Stimulated activated CD8-positive, alpha-beta memory T cell treated with anti-CD3 and anti-CD28 coated beads, Interleukin-2, amount 100 ng/mL, for 48 hours (primary cell): ENCODE data around the gene DENND6B.
A peak's percentile ranks its signal among the peaks of the same experiment; 100 is the strongest.

Experiments
- DNase-seq, 2 donors: peaks; one replicate each; pipeline ENCODE4 v3.0.0-alpha.2; 2020; ENCODE audit warnings: low read depth in 2 of 2

The DENND6B gene

DNA sequence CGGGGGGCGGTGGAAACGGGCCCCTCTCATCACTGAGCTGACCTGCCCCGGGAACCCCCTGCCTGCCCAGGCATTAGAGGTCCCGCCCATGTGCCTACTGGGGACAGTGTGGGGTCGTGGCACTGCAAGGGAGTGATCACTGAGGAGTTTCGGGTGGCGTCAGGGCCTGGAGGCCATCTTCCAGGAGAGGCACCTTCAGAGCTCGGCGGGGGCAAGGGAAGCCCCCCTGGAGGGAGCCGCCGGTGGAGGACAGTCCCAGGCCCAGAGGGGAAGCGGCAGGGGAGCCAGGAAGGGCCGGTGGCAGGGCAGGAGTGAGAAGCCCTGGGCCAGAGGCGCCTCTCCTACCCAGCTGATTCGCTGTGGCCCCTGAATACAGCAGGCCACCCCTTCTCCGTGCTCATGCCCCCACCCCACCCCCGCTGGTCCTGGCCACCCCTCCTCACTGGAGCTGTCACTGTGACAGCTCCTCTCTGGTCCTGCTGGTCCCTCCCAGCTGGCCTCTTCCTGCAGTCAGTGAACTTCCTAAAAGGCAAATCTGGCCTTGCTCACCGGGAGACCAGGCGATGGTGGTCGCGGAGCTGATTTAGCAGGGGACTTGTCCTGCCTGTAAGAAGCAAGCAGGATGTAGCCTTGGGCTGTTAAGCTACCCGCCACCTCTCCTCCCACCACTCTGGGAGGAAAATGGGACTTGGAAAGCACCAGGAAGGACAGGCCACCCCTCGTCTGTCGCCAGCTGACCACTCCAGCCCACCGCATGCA lies 54.6 kb downstream of the DENND6B start:
- DNase-seq = no peak

DNA sequence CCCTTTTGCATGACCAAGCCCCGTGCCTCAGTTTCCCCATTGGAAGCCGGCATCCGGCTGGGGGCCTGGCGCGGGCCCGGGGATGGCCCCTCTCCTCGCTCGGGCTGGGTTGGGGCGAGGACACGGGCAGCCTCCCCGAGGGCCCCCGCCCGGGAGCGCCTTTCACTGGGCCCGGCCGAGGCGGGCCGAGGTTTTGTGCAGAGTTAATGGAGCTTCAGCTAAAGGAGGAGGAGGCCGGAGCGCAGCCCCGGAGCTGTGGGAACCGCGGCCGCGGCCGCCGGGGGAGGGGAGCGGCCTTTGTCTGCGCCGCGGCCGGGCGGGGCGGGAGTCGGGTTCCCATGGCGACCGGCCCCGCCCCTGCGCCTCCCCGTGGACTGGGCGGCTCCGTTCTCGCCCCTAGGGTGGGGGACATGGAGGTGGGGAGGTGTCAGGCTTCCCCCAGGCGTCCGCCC lies 55.3 kb downstream of the DENND6B start:
- peak; percentile 51 for DNase-seq

DNA sequence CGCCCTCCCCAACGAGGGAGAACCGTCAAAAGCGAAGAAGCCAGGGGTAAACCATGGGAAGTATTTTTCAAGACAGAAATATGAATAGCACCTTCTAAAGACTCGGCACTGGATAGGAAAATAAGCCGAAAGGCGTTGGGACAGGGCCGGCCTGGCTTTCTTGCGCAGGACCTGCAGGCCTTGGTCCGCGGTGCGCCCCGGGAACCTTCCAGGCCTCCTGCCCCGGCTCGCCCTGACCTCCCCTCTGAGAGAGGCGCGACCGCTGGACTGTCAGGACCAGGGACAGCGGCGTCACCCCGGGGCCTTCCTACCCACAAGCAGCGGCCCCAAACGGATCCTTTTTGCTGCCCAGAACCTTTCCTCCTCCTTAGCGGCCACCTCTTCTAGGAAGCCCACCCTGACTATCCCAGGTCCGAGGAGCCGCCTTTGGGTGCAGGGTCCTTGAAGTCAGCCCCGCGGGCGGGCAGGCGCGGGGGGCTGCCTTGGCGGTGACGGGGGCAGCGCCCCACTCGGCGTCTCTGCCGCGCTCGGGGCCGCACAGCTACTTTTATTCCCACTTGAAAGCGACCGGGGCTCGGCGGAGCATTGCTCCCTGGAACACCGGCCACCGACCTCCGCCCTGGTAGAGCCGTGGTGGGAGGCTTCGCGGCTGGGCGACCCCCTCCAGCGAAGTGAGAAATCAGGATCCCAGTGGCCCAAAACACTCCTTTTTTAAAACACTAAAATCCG lies 56.0 kb downstream of the DENND6B start:
- DNase-seq = peak; percentile 43 to 61

DNA sequence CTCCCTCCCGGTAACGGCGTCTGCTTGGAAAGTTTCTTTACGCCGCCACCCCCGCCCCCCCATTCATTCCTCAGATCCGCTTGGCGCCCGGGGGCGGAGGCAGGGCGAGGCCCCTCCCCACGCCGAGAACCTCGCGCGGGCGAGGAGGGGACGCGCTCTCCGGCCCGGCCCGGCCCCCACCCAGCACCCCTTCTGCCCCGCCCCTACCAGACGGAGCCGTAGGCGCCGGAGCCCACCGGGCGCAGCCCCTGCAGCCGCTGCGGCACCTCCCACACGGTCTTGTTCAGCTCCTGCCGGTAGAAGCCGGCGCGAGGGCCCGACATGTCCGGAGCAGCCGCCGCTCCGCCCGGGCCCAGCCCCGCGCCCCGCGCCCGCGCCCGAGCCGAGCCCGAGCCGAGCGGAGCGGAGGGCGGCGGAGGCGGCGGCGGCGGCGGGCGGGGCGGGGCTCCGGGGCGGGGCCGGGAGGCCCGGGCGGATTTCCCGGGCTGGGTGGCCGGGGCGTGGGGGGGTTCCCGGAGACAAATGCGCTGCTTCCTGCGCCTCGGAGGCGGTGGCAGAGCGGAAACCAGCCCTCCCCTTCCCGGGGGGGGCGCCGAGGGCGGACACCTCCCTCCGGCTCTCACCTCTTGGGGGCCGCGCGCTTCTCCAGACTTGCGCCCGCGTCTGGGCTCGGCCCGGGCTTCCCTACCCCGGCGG lies 56.7 kb downstream of the DENND6B start, which contains the start of gene MAPK11:
Gene MAPK11 (minus strand): TSS at position 411 of the 696 bp plus-strand sequence. CDS start 88 bp downstream, at position 323.
- DNase-seq = peak; percentile 52 to 55

DNA sequence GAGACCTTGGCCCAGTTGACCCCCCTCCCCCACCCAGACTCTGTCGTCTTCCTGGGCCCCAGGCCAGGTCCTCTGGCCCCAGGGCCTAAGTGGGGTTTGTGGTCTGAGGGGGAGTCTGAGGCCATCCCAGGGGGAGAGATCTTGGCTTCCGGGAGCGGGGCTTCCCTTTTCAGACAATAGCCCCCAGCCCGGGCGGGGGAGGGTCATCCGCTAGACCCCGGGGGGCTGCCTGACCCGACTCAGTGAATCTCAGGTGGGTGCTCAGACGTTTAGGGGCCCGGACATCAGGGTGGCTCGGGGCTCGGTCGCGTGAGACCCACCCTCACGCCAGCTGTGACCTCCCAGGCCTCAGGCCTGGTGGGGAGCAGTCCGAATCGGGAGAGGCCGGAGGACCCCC lies 57.2 kb downstream of the DENND6B start:
- no peak for DNase-seq

DNA sequence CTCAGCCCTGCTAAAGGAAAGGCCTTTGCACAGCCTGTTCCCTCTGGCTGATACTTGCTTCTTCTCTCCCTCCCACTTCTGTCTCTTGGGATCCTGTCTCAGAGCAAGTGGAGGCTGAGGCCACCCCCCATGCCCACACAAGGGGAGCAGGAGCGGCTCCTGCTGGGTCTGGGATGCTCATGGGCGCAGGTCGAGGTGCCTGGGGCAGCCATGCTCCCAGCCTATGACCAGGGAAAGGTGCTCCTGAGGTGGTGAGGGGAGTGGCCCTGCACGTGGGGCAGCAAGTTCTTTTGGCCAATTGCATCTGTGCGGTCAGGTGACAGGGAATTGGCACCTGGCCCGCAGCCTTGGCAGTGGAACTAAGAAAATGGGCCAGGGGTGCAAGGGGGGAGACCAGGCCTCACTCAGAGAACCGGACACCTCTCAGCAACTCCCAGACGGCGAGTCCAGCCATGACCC lies 58.1 kb downstream of the DENND6B start:
- DNase-seq = no peak

DNA sequence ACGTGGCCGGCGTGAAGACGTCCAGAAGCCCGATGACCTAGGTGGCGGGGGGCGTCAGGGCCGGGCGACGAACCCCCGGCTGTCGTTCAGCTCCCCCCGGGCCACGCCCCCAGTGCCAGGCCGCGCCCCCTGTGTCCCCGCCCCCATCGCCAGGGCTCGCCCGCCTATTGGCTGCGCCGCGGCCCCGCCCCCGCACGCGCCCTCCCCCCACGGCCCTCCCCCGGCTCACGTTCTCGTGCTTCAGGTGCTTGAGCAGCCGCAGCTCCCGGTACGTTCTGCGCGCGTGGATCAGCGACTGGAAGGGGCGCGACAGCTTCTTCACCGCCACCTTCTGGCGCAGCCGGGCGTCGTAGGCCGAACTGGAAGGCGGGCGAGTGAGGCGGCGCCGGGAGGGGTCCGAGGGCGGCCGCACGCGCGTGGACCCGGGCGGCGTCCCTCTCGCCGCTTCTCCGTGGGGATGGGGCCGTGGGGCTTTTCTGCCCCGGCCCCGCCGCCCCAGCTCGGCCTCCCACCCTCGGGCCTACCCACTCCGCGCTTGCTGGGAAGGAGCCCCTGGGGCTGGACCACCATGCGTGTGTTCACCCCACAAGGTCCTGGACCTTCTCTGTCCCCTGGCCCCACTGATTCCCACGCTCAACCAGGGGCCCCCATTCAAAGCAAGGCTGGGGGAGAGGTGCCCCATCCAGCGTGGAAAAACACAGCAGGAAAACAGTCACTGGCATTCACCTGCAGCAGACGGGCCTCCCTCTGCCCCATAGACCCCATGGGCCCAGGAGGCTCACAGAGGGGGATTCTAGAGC lies 59.0 kb downstream of the DENND6B start:
- peak; percentile 44 to 54 for DNase-seq

DNA sequence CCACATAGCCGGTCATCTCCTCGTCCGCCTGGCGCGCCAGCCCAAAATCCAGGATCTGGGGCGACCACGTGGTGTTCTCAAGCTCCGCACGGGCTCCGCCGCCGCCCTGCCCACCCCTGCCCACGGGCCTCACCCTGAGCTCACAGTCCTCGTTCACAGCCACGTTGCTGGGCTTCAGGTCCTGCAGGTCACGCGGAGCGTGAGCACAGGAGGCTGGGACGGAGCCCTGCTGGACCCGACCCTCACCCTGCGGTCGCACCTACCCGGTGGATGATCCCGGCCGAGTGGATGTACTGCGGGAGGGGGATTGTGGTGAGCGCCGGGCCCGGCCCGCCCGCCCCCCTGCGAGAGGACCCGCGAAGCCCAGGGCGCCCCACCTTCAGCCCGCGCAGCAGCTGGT lies 59.8 kb downstream of the DENND6B start:
- no peak for DNase-seq

DNA sequence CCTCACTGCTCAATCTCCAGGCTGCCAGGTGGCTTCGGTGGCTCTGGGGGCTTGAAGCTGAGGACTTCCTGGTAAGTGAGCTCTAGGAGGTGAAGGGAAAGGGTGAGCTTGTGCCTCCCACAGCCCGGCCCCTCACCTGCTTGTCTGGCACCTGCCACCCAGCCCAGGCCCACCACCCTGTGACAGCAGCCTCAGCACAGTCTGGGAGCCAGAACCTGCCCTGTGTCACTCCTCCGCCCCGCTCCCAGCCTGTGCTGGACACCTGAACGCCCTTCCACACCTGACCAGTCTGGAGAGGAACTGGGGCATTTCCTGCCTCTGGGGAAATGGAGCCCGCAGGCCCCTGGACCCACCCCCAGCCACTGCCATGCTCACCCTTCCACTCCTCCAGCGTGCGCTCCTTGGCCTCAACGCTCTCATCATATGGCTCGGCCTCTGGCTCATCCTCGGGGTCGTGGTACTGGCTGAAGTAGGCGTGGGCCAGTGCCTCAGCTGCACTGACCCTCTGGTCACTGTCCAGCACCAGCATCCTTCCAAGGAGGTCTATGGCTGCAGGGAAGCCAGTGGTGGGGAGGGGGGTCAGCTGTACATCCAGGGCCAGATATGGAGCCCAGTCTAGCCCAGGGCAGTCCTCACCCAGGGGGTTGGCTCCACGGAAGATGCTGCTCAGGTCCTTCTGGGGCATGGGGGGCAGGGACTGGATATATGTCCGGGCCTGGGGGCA lies 61.7 kb downstream of the DENND6B start:
- no peak for DNase-seq

DNA sequence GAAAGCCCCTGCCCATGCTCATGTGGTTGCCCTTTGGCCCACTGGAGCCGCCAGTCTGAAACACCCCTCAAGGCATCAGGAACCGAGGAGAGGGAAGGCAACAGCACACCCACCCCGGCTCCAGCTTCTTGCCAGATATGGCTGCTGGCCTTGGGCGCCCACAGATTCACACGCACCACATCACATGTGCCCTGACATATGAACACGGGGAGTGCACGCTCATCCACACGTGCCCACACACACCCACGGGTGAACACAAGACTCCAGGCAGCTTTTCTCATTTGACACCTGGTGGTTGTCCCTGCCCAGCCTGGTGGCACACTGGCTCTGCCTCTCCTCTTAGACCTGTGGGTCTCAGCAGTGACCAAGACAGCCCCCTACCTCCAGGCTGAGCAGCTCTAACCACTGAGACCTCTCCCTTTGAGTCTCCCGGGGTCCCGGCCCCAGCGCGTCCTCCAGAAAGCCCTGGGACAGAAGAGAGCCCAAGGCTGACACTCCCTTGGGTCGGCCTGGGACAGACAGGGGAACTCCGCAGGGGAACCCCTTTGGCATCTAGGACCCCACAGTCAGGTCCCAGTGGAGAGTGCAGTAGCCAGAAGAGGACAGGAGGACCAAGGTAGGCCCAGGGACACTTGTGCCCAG lies 62.6 kb downstream of the DENND6B start:
- no peak for DNase-seq

DNA sequence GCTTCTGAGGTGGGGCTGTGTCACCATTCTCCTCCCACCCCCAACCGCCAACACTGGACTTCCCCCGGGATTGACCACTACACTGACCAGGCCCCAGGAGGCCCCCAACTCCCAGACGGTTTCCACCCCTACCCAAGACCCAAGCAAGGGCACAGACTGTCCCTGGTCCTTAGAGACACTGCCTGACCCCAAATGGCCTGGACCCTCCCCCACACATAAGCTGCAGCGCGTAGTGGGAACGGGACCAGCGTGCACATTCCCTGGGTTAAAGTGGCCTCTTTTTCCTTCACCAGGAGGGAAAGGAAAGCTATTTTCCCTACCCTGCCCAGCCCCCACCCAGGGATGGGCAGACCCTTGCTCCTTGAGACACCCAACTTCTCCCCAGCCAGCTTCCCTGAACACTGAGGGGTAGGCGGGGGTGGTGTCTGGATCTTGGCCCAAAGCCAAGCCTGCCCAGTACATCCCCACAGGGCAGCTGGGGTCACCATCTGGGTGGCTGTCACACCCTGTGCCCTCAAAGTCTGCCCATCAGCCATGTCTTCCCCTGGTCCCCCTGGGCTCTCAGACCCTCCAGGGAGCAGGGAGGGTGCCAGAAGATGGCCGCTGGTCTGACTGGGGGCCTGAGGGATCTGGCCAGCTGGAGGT lies 63.7 kb downstream of the DENND6B start:
- no peak for DNase-seq

DNA sequence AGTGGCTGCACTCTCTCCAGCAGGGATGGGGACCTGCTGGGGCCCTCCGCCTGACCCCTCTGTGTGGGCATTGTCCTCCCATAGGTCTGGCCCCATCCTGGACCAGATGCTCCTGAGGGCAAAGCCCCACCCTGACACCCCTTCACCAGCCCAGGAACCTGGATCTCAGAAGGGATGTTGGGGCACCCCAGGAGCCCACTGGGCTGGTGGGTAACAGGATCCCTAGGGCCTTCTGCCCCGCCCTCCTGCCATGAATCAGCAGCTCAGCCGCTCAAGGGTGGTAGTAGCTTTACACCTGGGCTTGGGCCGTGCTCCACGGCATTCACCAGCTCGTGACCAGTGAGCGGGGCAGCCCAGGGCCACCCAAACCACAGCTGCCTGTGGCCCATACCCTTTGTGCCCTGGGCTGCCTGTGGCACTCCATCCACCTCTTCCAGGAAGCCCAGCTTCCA lies 64.3 kb downstream of the DENND6B start:
- no peak for DNase-seq

DNA sequence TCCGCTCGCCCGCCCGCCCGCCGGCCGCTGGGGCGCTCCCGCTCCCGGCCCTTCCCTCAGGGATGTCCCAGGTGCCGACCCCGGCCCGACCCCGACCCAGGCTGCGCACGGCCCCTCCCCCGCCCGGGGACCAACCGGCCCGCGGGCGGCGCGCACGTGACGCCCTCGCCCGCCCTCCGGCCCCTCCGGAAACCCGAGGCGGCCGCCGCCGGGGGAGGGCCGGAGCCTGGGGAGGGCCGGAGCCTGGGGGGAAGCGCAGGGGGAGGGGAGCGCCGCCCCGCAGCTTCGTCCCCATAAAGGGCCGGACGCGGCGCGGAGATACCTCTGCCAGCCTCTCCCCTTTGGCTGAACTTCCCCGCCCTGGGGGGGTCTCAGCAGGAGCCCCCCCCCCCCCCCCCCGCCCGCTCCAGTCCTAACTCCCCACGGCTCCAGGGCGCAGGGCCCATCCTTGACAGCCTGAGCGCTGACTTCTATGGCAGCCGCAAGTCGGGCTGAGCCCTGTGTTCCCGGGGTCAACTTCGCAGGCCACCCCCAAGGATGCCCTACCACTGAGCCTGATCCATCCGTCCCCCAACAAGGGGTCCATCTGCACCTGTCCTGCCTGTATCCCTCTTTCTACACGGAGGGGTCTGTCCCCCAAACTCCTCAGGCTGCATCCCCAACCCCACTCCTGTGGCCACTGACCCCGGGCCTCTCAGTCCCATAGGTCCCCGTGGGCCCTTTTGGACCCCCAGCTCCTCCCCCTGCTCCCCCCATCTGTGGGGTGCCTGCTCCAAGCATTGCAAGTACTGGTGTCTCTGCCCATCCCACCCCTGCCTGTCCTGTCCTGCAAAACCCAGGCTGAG lies 65.0 kb downstream of the DENND6B start, which contains the start of gene MAPK12:
Gene MAPK12 (minus strand): TSS at position 69 of the 845 bp plus-strand sequence. CDS start 174 bp downstream, outside the sequence.
- no peak for DNase-seq

DNA sequence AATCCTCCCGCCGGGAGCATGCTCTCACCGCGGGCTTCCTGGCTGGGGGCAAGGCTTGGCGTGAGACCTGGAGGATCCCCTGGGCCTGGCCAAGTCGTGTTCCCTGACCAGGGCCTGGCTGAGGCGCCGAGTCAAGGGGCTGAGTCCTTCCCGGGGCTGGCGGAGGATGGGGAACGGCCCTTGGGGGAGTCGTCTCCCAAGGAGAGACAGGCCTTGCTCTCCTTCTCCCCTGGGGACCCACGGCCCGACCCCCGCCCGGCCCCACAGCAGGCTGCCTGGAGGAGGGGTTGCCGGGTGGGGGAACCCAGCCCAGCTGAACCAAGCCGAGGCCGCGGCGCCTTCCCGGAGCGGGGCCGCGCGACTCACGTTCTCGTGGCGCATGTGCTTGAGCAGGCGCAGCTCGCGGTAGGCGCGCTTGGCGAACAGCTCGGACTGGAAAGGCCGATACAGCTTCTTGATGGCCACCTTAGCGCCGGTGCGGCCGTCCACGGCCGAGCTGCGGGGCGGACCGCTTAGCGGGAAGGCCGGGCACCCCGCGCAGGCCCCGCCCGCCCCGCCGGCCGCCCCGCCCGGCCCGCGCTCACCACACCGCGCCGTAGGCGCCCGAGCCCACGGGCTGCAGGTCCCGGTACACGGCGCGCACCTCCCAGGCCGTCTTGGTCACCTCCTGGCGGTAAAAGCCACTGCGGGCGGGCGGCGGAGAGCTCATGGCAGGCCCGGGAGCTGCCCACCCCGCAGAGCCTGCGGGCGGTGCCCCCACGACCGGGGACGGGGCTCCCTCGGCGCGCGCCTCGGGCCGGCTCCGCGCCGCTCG lies 65.8 kb downstream of the DENND6B start:
- DNase-seq = no peak

DNA sequence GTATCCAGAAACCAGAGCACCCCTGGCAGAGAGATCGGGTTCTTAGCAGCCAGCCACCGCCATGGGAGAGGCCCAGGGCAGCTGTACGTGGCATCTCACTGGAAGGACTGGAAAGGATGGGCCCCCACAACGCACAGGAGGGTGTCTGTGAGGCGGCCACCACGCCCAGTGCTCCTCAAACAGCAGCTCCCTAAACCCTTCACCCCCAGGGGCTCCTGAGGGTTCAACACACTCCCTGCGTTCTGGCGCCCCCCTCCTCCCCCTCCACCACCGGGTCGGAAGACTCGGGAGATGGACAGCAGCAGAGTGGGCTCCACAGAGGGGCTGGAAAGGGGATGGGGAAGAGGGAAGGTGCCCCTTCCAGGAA lies 66.4 kb downstream of the DENND6B start:
- no peak for DNase-seq

DNA sequence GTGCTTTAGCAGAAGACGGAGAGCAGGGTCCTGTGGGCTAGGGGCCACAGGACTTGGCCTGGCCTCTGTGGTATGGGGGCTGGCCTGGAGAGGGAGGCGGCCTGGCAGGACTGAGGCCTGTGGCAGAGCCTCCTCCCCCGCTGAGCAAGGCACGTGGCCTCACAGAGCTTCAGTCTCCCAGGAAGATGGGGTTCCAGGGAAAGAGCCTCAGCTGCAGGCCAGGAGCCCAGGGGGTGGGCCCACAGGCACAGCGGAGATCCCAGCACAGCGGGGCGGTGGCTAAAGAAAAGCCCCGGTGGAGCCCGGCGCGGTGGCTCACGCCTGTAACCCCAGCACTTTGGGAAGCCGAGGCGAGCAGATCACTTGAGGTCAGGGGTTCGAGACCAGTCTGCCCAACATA lies 67.5 kb downstream of the DENND6B start:
- DNase-seq = no peak
